NCI-H1436 treated with DMSO at 0.1 percent for 48 hours (cell line): ENCODE measurements around the gene SGTA.
"Not testable (repeated sequence)": the region's sequence is repeated elsewhere in the genome, so short reads cannot be mapped to it uniquely, and the experiment has no call there.

Experiments used
- DNase-seq: peaks from one replicate; lab custom pipeline; 2025; lab: John Stamatoyannopoulos, UW

Gene SGTA

GRCh38 chr19:2713170-2713569, 69.9 kb downstream of the SGTA start:
- not testable (repeated sequence) for DNase-seq

DNA sequence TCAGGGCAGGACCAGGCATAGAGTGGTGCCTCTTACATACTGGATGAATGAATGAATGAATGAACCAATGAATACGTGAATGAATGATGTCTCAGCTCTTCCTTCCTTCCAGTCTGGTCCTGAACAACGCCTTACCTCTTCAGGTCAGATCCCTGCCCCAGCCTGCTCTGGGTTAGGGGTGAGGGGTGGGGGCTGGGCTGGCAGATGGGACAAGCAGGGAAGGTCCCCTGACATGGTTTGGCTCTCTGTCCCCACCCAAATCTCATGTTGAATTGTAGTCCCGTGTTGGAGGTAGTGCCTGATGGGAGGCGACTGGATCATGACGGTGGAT, 71.2 kb downstream of the SGTA start:
- no peak for DNase-seq

- DNase-seq: no peak
These were observed 71.8 kb downstream of the SGTA start for GRCh38 chr19:2711172-2711874.

- no peak for DNase-seq
These were observed 76.8 kb downstream of the SGTA start for GRCh38 chr19:2706251-2706650.
